ENCODE data around the gene NUP214. TPM values are rescaled to one million over a fixed set of nuclear protein-coding genes. Genes with fewer than 3 reads are reported as not detected.

The NUP214 gene
- total and polyA plus RNA-seq, 9 donors = 25.0 to 60.7 (median 46.6) TPM

- no peaks in the 10 kb centered on the region for H3K27me3 ChIP-seq
- H3K27ac ChIP-seq = no peak overlapping the region
- H3K9me3 ChIP-seq = no peaks in the 10 kb centered on the region
- no peak overlapping the region for H3K4me3 ChIP-seq
- intact Hi-C loops (cut with DNase I) = no loop called here
- peaks cover 1% of the 10 kb centered on the region for H3K4me1 ChIP-seq (ENCODE audit: insufficient read depth)
- no peak for TF ChIP-seq POLR2A (IDR thresholded peaks at IDR 0.05)
- no peak for TF ChIP-seq EP300 (IDR thresholded peaks at IDR 0.05)
- no peak for TF ChIP-seq CTCF (IDR thresholded peaks at IDR 0.05)
- 63 to 68% (median 68%) methylated on average over 8 of the region's 8 CpGs for WGBS, 3 donors
- H3K36me3 ChIP-seq = no peaks in the 10 kb centered on the region
- DNase-seq = no peak
These were observed 17.6 kb upstream of the NUP214 start for GRCh38 chr9:131107760-131108159.

GRCh38 chr9:131111186-131111853 is 14.1 kb upstream of the NUP214 start:
- 60 to 65% (median 60%) methylated on average over 10 of the region's 10 CpGs for WGBS, 3 donors
- no peak overlapping the region for H3K4me3 ChIP-seq
- no peaks in the 10 kb centered on the region for H3K9me3 ChIP-seq
- DNase-seq = no peak
- H3K4me1 ChIP-seq (ENCODE audit: insufficient read depth) = no peaks in the 10 kb centered on the region
- H3K27me3 ChIP-seq = no peaks in the 10 kb centered on the region
- no peak for TF ChIP-seq EP300 (IDR thresholded peaks at IDR 0.05)
- no peak for TF ChIP-seq POLR2A (IDR thresholded peaks at IDR 0.05)
- TF ChIP-seq CTCF (IDR thresholded peaks at IDR 0.05) = no peak
- H3K36me3 ChIP-seq = no peaks in the 10 kb centered on the region
- intact Hi-C loops (cut with DNase I) = no loop called here
- H3K27ac ChIP-seq = no peak overlapping the region

GRCh38 chr9:131111854-131112311 is 13.5 kb upstream of the NUP214 start:
- Histone ChIP-seq H3K4me1 (ENCODE audit: insufficient read depth) (no peaks in the 10 kb centered on the region), H3K9me3 (no peaks in the 10 kb centered on the region), H3K27me3 (no peaks in the 10 kb centered on the region), H3K27ac (no peak overlapping the region), H3K36me3 (no peaks in the 10 kb centered on the region), H3K4me3 (no peak overlapping the region)
- intact Hi-C loops (cut with DNase I) = no loop called here
- no peak for TF ChIP-seq POLR2A (IDR thresholded peaks at IDR 0.05)
- no peak for TF ChIP-seq EP300 (IDR thresholded peaks at IDR 0.05)
- TF ChIP-seq CTCF (IDR thresholded peaks at IDR 0.05) = no peak
- DNase-seq = no peak
- WGBS, 3 donors = 79 to 84% (median 83%) methylated on average over 24 of the region's 25 CpGs

GRCh38 chr9:131112374-131113154 is 12.8 kb upstream of the NUP214 start:
- Histone ChIP-seq H3K27ac (no peak overlapping the region), H3K4me3 (no peak overlapping the region), H3K9me3 (no peaks in the 10 kb centered on the region), H3K36me3 (no peaks in the 10 kb centered on the region), H3K27me3 (no peaks in the 10 kb centered on the region), H3K4me1 (ENCODE audit: insufficient read depth) (no peaks in the 10 kb centered on the region)
- no peak for DNase-seq
- TF ChIP-seq POLR2A (IDR thresholded peaks at IDR 0.05) (no peak), CTCF (IDR thresholded peaks at IDR 0.05) (no peak), EP300 (IDR thresholded peaks at IDR 0.05) (no peak)
- WGBS, 3 donors = 80 to 85% (median 82%) methylated on average over 23 of the region's 23 CpGs
- intact Hi-C loops (cut with DNase I) = no loop called here
